DMS153 treated with DMSO at 0.1 percent for 48 hours (cell line): ENCODE data around the gene GMDS.

ENCODE experiments used
- DNase-seq: peaks from one replicate; lab custom pipeline; 2025; ENCODE audit not compliant: unreplicated experiment; lab: John Stamatoyannopoulos, UW

GMDS gene

GRCh38 chr6:2000962-2001361, 244.4 kb downstream of the GMDS start:
- no peak for DNase-seq

GRCh38 chr6:1997702-1998101, 247.7 kb downstream of the GMDS start:
- no peak for DNase-seq

- no peak for DNase-seq
Measured at GRCh38 chr6:1995636-1996035, 249.8 kb downstream of the GMDS start.

GRCh38 chr6:1993042-1993441, 252.4 kb downstream of the GMDS start:
- DNase-seq: no peak

- no peak for DNase-seq
Measured at GRCh38 chr6:1991332-1991878, 254.0 kb downstream of the GMDS start.

GRCh38 chr6:1988843-1989242, 256.6 kb downstream of the GMDS start:
- DNase-seq: no peak

GRCh38 chr6:1987640-1988039, 257.8 kb downstream of the GMDS start:
- no peak for DNase-seq

GRCh38 chr6:1986454-1987243, 258.8 kb downstream of the GMDS start:
- DNase-seq: no peak

GRCh38 chr6:1984346-1984994, 260.9 kb downstream of the GMDS start:
- DNase-seq: no peak

- DNase-seq: no peak
Measured at GRCh38 chr6:1983850-1984249, 261.6 kb downstream of the GMDS start.

- DNase-seq: no peak
Measured at GRCh38 chr6:1972962-1973361, 272.4 kb downstream of the GMDS start.

GRCh38 chr6:1971612-1972011, 273.8 kb downstream of the GMDS start:
- DNase-seq: no peak

- DNase-seq: no peak
Measured at GRCh38 chr6:1970151-1970561, 275.2 kb downstream of the GMDS start.

GRCh38 chr6:1966713-1967112, 278.7 kb downstream of the GMDS start:
- no peak for DNase-seq

- DNase-seq: no peak
Measured at GRCh38 chr6:1965596-1966224, 279.7 kb downstream of the GMDS start.

GRCh38 chr6:1963596-1963995, 281.8 kb downstream of the GMDS start:
- DNase-seq: no peak

GRCh38 chr6:1962201-1962600, 283.2 kb downstream of the GMDS start:
- no peak for DNase-seq

- DNase-seq: no peak
Measured at GRCh38 chr6:1960486-1961142, 284.8 kb downstream of the GMDS start.

- no peak for DNase-seq
Measured at GRCh38 chr6:1958257-1958656, 287.1 kb downstream of the GMDS start.

- DNase-seq: no peak
Measured at GRCh38 chr6:1957746-1958145, 287.7 kb downstream of the GMDS start.

GRCh38 chr6:1952740-1953360, 292.6 kb downstream of the GMDS start:
- no peak for DNase-seq
